SU-DHL-6 (cell line): ENCODE results near the gene FGF6.

Experiments used
- H2AFZ ChIP-seq: fragments of 200-600 bp; sonication (generic); 2 replicates; pipeline ENCODE4 v1.6.1; 2014; ENCODE audit warnings: low read depth, mild to moderate bottlenecking, moderate library complexity, mixed read lengths, antibody characterized with exemption, low read length; ENCODE audit not compliant: severe bottlenecking
- H3F3A ChIP-seq: fragments of 200-600 bp; shearing (Covaris generic); 2 replicates; pipeline ENCODE4 v1.6.0; 2016; ENCODE audit warnings: antibody characterized with exemption, mild to moderate bottlenecking; ENCODE audit not compliant: insufficient read depth
- H3K27ac ChIP-seq: fragments of 200-600 bp; sonication (generic); 2 replicates; pipeline ENCODE4 v1.5.1; 2016; ENCODE audit warnings: low read depth, mild to moderate bottlenecking, low read length, moderate library complexity, mixed read lengths
- H3K27me3 ChIP-seq: fragments of 200-600 bp; sonication (generic), shearing (Covaris generic); 2 replicates; pipeline ENCODE4 v1.6.0; 2014; ENCODE audit warnings: mild to moderate bottlenecking, low read length
- H3K36me3 ChIP-seq: fragments of 200-600 bp; sonication (generic); 2 replicates; pipeline ENCODE4 v1.6.1; 2014; ENCODE audit warnings: mild to moderate bottlenecking, low read length, mixed read lengths
- H3K4me2 ChIP-seq: fragments of 300-600, 200-600 bp; shearing (Covaris generic), sonication (generic); 2 replicates; pipeline ENCODE4 v1.6.0; 2014; ENCODE audit warnings: low read length, low read depth, mild to moderate bottlenecking; ENCODE audit not compliant: poor library complexity, severe bottlenecking
- H3K4me3 ChIP-seq: fragments of 200-600 bp; sonication (generic); 2 replicates; pipeline ENCODE4 v1.5.1; 2014; ENCODE audit warnings: antibody characterized with exemption, low read length, mild to moderate bottlenecking, mixed read lengths; ENCODE audit not compliant: insufficient read depth, poor library complexity, severe bottlenecking
- H3K79me2 ChIP-seq: fragments of 200-600 bp; sonication (generic); 2 replicates; pipeline ENCODE4 v1.6.1; 2014; ENCODE audit warnings: mild to moderate bottlenecking, low read length, moderate library complexity; ENCODE audit not compliant: insufficient read depth
- H3K9ac ChIP-seq: fragments of 200-600 bp; sonication (generic); 2 replicates; pipeline ENCODE4 v1.7.0; 2014; ENCODE audit warnings: mild to moderate bottlenecking, low read length
- H3K9me2 ChIP-seq: fragments of 200-600 bp; sonication (generic); replicated peaks from 2 replicates; pipeline ENCODE4 v1.6.1; 2014; ENCODE audit warnings: low read length; ENCODE audit not compliant: insufficient read depth
- H3K9me3 ChIP-seq: fragments of 200-600 bp; sonication (generic); 2 replicates; pipeline ENCODE4 v1.6.1; 2014; ENCODE audit warnings: low read length, mixed read lengths; ENCODE audit not compliant: insufficient read depth
- H4K20me1 ChIP-seq: fragments of 200-600 bp; sonication (generic); 2 replicates; pipeline ENCODE4 v1.6.1; 2014; ENCODE audit warnings: low read depth, mild to moderate bottlenecking, antibody characterized with exemption, low read length, moderate library complexity, mixed read lengths
- CTCF ChIP-seq: fragments of 200-600 bp; sonication (generic); IDR thresholded peaks from one replicate; pipeline ENCODE4 v1.5.1; 2017; ENCODE audit warnings: antibody characterized with exemption, mild to moderate bottlenecking, low read length, moderate library complexity; ENCODE audit not compliant: insufficient read depth, poor library complexity, severe bottlenecking
- EZH2phosphoT487 ChIP-seq: fragments of 200-600 bp; sonication (generic), shearing (Covaris generic); conservative IDR thresholded peaks from 2 replicates; pipeline ENCODE4 v1.6.1; 2018; ENCODE audit warnings: mild to moderate bottlenecking, antibody characterized with exemption, low read length, moderate library complexity, mixed read lengths

The FGF6 gene

DNA sequence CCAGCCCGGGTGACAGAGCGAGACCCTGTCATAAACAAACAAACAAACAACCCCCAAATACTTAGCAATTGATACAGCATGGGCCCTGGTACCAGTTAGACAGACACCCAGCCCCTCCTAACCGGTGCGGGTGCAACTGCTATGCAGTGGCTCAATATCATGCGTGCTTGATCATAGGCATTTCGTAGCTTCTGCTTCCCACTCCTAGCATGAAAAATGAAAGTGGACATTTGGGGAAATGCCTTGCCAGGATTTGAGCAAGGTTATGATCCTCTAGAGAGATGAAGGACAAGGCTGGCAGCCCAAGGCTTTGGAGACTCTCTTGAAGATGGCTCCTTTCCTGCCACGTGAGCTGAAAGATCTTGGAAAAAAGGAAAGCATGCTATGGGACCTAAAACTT lies 13.7 kb downstream of the FGF6 start:
- no peak overlapping the region for H3K4me2 ChIP-seq
- H2AFZ ChIP-seq, result no peak overlapping the region
- H3F3A ChIP-seq, result no peaks in the 10 kb centered on the region

GRCh38 chr12:4431436-4431835 lies 14.2 kb downstream of the FGF6 start:
- no peaks in the 10 kb centered on the region for H4K20me1 ChIP-seq
- H3K36me3 ChIP-seq, result no peaks in the 10 kb centered on the region
- no peaks in the 10 kb centered on the region for H3K79me2 ChIP-seq
- TF ChIP-seq EZH2phosphoT487, result no peak
- TF ChIP-seq CTCF, result no peak
- H3K9ac ChIP-seq, result no peak overlapping the region
- H3K9me3 ChIP-seq, result no peaks in the 10 kb centered on the region
- H3K4me2 ChIP-seq, result no peak overlapping the region
- no peaks in the 10 kb centered on the region for H3K9me2 ChIP-seq
- no peak overlapping the region for H3K27ac ChIP-seq
- H3F3A ChIP-seq, result no peaks in the 10 kb centered on the region
- no peak overlapping the region for H2AFZ ChIP-seq
- no peak overlapping the region for H3K4me3 ChIP-seq
- H3K27me3 ChIP-seq, result no peaks in the 10 kb centered on the region

More for the DNA sequence above, 13.7 kb downstream of the FGF6 start:
- no peaks in the 10 kb centered on the region for H3K9me3 ChIP-seq
- H3K9me2 ChIP-seq, result no peaks in the 10 kb centered on the region
- no peak overlapping the region for H3K27ac ChIP-seq
- no peak overlapping the region for H3K9ac ChIP-seq
- no peak for TF ChIP-seq CTCF
- no peak for TF ChIP-seq EZH2phosphoT487
- no peaks in the 10 kb centered on the region for H3K27me3 ChIP-seq
- H3K36me3 ChIP-seq, result no peaks in the 10 kb centered on the region
- no peak overlapping the region for H3K4me3 ChIP-seq
- H4K20me1 ChIP-seq, result no peaks in the 10 kb centered on the region
- H3K79me2 ChIP-seq, result no peaks in the 10 kb centered on the region

DNA sequence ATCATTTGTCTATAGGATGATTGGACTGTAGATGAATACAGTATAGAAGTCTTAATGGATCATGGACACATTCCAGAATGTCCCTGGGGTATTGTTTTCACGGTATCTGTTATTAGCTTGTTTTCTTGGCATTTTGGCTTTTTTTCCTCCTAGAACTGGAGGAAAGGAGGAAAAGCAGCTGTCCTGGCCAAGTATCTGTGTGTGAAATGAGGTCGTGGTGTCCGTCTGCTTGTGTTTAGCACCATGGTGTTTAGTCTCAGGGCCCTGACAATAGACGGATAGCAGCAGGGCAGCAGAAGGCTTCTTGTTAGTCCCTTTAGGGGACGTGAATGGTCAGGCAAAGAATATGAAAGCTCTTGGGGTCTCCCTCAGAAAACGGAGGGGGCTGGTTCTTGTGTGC lies 21.2 kb downstream of the FGF6 start:
- TF ChIP-seq EZH2phosphoT487 (no peak), CTCF (no peak)
- Histone ChIP-seq H3K4me2 (no peak overlapping the region), H2AFZ (no peak overlapping the region)

More for the DNA sequence above, 21.2 kb downstream of the FGF6 start:
- Histone ChIP-seq H4K20me1 (no peaks in the 10 kb centered on the region), H3K27me3 (no peaks in the 10 kb centered on the region), H3K36me3 (no peaks in the 10 kb centered on the region), H3K9me3 (no peaks in the 10 kb centered on the region), H3K79me2 (no peaks in the 10 kb centered on the region), H3K9ac (no peak overlapping the region), H3K4me3 (no peak overlapping the region), H3K27ac (no peak overlapping the region), H3F3A (no peaks in the 10 kb centered on the region), H3K9me2 (no peaks in the 10 kb centered on the region)
